Measurements from ENCODE around the gene ARHGEF16. TPM values are rescaled to one million over a fixed set of nuclear protein-coding genes. Genes with fewer than 3 reads are reported as not detected.

The ARHGEF16 gene
- total RNA-seq, 1 donor from 2014 or later: 4.1 TPM

DNA sequence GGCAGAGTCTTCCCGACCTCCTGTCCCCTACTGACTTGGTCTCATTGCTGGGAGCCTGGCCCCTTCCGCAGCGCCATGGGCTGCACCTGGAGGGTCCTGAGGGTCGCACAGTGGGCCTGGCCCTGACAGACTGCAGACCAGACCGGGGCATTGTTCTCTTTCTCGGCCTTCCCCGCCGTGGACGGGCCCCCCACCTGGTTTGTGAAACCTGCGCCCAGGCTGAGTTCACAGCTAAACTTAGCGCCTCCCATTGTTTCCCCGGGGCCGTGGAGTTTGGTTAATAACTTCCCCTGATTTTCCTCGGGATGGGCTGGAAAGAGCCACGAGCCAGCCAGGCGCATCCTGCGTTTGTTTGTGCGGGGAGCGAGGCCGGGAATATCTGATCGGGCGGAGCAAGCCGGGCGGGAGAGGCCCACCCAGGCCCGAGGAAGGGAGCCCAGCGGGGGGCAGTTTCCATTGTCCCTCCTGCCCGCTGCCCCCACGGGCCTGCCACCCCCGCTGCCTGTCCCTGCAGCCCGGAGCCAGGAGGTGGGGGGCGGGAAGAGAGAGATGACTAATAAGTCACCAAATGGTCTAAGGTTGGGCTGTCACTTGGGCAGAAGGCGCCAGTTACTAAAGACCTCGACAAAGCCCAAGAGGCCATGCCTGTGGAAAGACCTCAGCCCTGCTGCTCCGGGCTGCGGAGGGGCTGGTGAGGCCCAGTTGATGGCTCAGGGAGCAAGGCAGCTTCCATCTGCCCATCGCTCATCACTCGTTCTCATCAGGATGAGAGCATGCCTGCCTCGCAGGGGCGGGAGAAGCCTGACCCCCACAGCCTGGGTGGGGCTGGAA is 39.0 kb upstream of the ARHGEF16 start:
- FAIRE-seq: no peak
- DNase-seq (ENCODE audit: low read depth): no peak
- no peak overlapping the region for H3K9ac ChIP-seq (ENCODE audit: low read length)
- no peak overlapping the region for H3K27ac ChIP-seq (ENCODE audit: low read depth, low read length)
- H3K9me3 ChIP-seq (ENCODE audit: insufficient read depth, low read depth, low read length): peaks cover 5% of the 10 kb centered on the region
- H3K79me2 ChIP-seq (ENCODE audit: insufficient read depth, low read length): no peaks in the 10 kb centered on the region
- Mint-ChIP-seq H3K27ac (ENCODE audit: unreplicated experiment) (no peak overlapping the region), H3K36me3 (ENCODE audit: low read depth, unreplicated experiment) (peaks cover 1% of the 10 kb centered on the region), H3K9me3 (ENCODE audit: unreplicated experiment) (peaks cover 9% of the 10 kb centered on the region), H3K4me1 (ENCODE audit: low read depth, unreplicated experiment) (no peaks in the 10 kb centered on the region), H3K4me3 (ENCODE audit: unreplicated experiment) (no peak overlapping the region), H3K27me3 (ENCODE audit: low read depth, unreplicated experiment) (peaks cover 35% of the 10 kb centered on the region)
- H3K36me3 ChIP-seq (ENCODE audit: insufficient read depth, low read length): no peaks in the 10 kb centered on the region
- TF ChIP-seq, protein P1, sequence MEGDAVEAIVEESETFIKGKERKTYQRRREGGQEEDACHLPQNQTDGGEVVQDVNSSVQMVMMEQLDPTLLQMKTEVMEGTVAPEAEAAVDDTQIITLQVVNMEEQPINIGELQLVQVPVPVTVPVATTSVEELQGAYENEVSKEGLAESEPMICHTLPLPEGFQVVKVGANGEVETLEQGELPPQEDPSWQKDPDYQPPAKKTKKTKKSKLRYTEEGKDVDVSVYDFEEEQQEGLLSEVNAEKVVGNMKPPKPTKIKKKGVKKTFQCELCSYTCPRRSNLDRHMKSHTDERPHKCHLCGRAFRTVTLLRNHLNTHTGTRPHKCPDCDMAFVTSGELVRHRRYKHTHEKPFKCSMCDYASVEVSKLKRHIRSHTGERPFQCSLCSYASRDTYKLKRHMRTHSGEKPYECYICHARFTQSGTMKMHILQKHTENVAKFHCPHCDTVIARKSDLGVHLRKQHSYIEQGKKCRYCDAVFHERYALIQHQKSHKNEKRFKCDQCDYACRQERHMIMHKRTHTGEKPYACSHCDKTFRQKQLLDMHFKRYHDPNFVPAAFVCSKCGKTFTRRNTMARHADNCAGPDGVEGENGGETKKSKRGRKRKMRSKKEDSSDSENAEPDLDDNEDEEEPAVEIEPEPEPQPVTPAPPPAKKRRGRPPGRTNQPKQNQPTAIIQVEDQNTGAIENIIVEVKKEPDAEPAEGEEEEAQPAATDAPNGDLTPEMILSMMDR (IDR thresholded peaks at IDR 0.05; ENCODE audit: insufficient read depth, low read depth, low read length): no peak
- no peak for TF ChIP-seq EZH2 (IDR thresholded peaks at IDR 0.05; ENCODE audit: insufficient read depth, low read length)
- no peaks in the 10 kb centered on the region for H4K20me1 ChIP-seq (ENCODE audit: insufficient read depth, low read length)
- no peak overlapping the region for H3K4me3 ChIP-seq (ENCODE audit: insufficient read depth, low read depth, low read length)
- H3K4me1 ChIP-seq (ENCODE audit: insufficient read depth, low read length): no peaks in the 10 kb centered on the region
- no peak overlapping the region for H3K4me2 ChIP-seq (ENCODE audit: low read length)
- H3K27me3 ChIP-seq (ENCODE audit: insufficient read depth, low read length): no peaks in the 10 kb centered on the region
- no peak overlapping the region for H2AFZ ChIP-seq (ENCODE audit: low read depth, low read length)

DNA sequence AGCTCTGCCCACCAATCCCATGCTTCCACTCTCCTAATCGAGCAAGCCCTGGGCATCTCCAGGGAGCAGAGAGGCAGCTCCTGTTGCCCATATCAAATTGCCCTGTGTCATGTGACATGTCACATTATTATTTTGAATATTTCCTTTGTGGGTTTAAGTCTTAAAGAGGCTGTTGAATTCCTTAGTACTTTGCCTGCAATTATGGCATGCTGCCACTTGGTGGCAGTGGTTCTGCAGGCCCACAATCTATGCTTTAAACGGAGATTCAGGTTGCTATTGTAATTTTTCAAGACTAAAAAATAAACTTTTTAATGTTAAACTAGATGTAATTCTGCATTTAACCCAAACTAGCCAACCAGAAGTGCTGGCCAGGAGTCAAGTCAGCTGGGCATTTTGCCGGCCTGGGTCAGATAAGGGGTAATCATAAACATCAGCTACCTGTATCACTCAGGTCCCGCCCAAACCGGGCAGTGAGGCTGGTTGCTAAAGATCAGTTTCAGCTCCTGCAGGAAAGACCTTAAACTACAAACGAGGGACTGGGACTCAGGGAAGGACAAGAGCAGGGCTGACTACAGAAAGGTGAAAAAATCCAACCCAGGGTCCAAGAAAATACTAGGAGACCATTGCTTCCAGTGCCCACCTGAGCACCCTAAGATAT is 37.3 kb upstream of the ARHGEF16 start:
- FAIRE-seq (no peak), DNase-seq (ENCODE audit: low read depth) (no peak)
- Histone ChIP-seq H3K79me2 (ENCODE audit: insufficient read depth, low read length) (no peaks in the 10 kb centered on the region), H3K9ac (ENCODE audit: low read length) (no peak overlapping the region), H3K27ac (ENCODE audit: low read depth, low read length) (no peak overlapping the region), H3K4me3 (ENCODE audit: insufficient read depth, low read depth, low read length) (no peak overlapping the region), H3K4me1 (ENCODE audit: insufficient read depth, low read length) (no peaks in the 10 kb centered on the region), H3K36me3 (ENCODE audit: insufficient read depth, low read length) (no peaks in the 10 kb centered on the region), H4K20me1 (ENCODE audit: insufficient read depth, low read length) (no peaks in the 10 kb centered on the region), H3K27me3 (ENCODE audit: insufficient read depth, low read length) (no peaks in the 10 kb centered on the region), H2AFZ (ENCODE audit: low read depth, low read length) (no peak overlapping the region), H3K4me2 (ENCODE audit: low read length) (no peak overlapping the region), H3K9me3 (ENCODE audit: insufficient read depth, low read depth, low read length) (peaks cover 5% of the 10 kb centered on the region)
- peaks cover 24% of the 10 kb centered on the region for H3K27me3 Mint-ChIP-seq (ENCODE audit: low read depth, unreplicated experiment)
- peaks cover 15% of the 10 kb centered on the region for H3K9me3 Mint-ChIP-seq (ENCODE audit: unreplicated experiment)
- TF ChIP-seq EZH2 (IDR thresholded peaks at IDR 0.05; ENCODE audit: insufficient read depth, low read length): no peak
- TF ChIP-seq, protein P1 (IDR thresholded peaks at IDR 0.05; ENCODE audit: insufficient read depth, low read depth, low read length): peak; percentile 26
- H3K36me3 Mint-ChIP-seq (ENCODE audit: low read depth, unreplicated experiment): peaks cover 5% of the 10 kb centered on the region
- no peak overlapping the region for H3K4me3 Mint-ChIP-seq (ENCODE audit: unreplicated experiment)
- no peak overlapping the region for H3K27ac Mint-ChIP-seq (ENCODE audit: unreplicated experiment)
- no peaks in the 10 kb centered on the region for H3K4me1 Mint-ChIP-seq (ENCODE audit: low read depth, unreplicated experiment)
